A549 treated with ZK216348 at 1 μM for 4 hours (cell line): ENCODE measurements around the gene CHAMP1. TPM values are rescaled to one million over a fixed set of nuclear protein-coding genes. Genes with fewer than 3 reads are reported as not detected.

Source experiments
- total RNA-seq: library from RNA; stranded (reverse); fragments of 200-300 nt; extraction: Qiagen RNA extraction; gene quantifications from 5 replicates; pipeline ENCODE4 v1.2.3, GENCODE V29; 2022; ENCODE audit warnings: low read depth

Gene CHAMP1, protein sequence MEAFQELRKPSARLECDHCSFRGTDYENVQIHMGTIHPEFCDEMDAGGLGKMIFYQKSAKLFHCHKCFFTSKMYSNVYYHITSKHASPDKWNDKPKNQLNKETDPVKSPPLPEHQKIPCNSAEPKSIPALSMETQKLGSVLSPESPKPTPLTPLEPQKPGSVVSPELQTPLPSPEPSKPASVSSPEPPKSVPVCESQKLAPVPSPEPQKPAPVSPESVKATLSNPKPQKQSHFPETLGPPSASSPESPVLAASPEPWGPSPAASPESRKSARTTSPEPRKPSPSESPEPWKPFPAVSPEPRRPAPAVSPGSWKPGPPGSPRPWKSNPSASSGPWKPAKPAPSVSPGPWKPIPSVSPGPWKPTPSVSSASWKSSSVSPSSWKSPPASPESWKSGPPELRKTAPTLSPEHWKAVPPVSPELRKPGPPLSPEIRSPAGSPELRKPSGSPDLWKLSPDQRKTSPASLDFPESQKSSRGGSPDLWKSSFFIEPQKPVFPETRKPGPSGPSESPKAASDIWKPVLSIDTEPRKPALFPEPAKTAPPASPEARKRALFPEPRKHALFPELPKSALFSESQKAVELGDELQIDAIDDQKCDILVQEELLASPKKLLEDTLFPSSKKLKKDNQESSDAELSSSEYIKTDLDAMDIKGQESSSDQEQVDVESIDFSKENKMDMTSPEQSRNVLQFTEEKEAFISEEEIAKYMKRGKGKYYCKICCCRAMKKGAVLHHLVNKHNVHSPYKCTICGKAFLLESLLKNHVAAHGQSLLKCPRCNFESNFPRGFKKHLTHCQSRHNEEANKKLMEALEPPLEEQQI
- total RNA-seq: 17.6 to 28.6 TPM (median 21.8 TPM) in 5 replicates

DNA sequence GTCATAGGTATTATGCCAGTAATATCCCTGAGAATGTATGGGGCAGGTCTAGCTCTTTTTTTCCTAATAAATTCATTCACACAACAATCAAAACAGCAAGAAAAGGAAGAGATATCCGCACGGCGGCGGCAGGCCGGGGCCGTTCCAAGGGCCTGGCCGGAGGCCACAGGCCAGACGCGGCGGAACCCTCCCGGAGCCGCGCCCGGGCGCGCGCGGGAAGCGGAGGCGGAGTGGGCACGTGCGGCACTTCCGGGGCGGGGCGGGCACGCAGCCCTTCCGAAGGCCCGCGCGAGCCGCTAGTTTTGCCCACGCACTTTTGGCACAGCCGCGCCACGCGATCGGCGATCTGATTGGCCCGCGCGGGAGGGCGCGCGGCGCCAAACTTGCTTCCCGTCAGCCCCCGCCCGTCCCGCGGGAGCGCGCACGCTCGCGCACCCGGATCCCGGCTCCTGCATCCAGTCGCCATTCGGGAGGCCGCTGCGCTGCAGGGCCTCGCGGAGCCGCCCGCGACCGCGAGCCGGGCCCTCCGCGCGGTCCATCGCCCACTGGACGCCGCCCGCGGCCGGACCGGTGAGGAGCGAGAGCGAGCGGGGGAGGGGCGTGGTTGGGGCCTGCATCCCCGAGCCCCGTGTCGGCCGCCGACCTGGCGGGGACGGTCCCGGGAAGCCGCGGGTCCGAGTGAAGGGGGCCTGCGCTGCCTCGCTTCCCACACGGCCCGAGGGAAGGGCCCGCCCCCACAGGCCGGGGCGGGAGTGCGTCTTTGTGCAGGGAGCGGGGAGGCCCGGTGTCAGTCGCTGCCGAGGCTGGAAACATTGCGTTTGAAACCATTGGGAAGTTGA is at the start of gene CHAMP1:
Gene CHAMP1 (plus strand): TSS at position 430 of the 839 bp plus-strand sequence. CDS start 9,340 bp downstream, outside the sequence.

GRCh38 chr13:114281351-114282040 is 32.8 kb upstream of the CHAMP1 start, which contains the start of gene UPF3A:
Gene UPF3A (plus strand): TSS chr13:114281601. CDS start chr13:114281640, 39 bp downstream.

Other genes starting within 250 kb of the CHAMP1 start
- 9.2 to 12.7 TPM (median 11.1 TPM) in 5 replicates for gene RASA3, start 181.9 kb upstream of the CHAMP1 start, total RNA-seq
- gene CFAP97D2, start 135.2 kb upstream of the CHAMP1 start, total RNA-seq: not detected in 5 replicates
- 34.5 to 47.3 TPM (median 41.6 TPM) in 5 replicates for gene CDC16, start 79.6 kb upstream of the CHAMP1 start, total RNA-seq
- gene UPF3A, start 32.9 kb upstream of the CHAMP1 start, total RNA-seq: 29.0 to 38.1 TPM (median 32.1 TPM) in 5 replicates